Measurements from ENCODE around the gene PDCD2L. TPM values are rescaled to one million over a fixed set of nuclear protein-coding genes. Genes with fewer than 3 reads are reported as not detected.
"Not testable (repeated sequence)": the region's sequence is repeated elsewhere in the genome, so short reads cannot be mapped to it uniquely, and the experiment has no call there.

PDCD2L gene
- total RNA-seq, 6 experiments from 2014 or later, result 8.8 to 13.3 (median 12.0) TPM

DNA sequence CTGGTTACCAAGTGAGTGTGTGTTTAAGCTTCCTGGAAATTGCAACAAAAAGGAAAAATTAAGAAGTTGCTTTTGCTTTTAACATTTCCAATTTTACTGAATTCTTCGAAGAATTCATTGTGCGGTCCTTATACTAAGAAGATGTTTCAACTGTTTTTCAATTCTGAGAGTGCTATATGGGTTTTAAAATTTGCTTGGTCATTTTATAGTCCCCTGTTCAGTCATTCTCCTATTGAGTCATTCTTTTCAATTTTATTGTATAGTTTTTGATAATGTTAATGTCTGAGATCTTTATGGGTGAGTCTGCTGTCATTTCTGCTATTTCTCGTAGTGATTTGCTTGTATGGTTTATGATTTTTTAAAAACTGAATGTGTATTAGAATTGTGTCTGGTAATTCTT is 50.5 kb downstream of the PDCD2L start:
- H3K27ac Mint-ChIP-seq, result peak overlapping the region; percentile 3; the same call in 1 of the 2 replicates

DNA sequence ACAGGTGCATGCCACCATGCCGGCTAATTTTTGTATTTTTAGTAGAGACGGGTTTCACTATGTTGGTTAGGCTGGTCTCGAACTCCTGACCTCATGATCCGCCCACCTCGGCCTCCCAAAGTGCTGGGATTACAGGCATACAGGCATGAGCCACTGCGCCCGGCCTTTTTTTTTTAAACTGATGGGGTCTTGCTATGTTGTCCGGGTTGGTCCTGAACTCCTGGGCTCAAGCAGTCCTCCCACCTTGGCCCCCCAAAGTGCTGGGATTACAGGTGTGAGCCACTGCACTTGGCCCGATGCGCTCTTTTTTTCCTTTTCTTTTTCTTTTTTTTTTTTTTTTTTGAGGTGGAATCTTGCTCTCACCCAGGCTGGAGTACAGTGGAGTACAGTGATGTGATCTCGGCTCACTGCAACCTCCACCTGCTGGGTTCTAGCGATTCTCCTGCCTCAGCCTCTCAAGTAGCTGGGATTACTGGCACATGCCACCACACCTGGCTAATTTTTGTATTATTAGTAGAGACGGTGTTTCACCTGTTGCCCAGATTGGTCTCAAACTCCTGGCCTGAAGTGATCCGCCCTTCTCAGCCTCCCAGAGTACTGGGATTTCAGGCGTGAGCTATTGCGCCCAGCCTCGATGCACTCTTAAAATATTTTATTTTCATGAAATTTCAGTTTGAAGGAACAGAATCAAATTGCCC is 51.7 kb downstream of the PDCD2L start:
- not testable (repeated sequence) for H3K4me3 Mint-ChIP-seq; H3K27ac Mint-ChIP-seq; H3K9me3 Mint-ChIP-seq; DNase-seq; H3K27me3 Mint-ChIP-seq (ENCODE audit: insufficient read depth)
- Mint-ChIP-seq H3K36me3 (ENCODE audit: low read depth) (peaks cover 44% of the 10 kb centered on the region), H3K4me1 (ENCODE audit: low read depth) (peaks cover 47% of the 10 kb centered on the region)

More for the DNA sequence above, 50.5 kb downstream of the PDCD2L start:
- TF ChIP-seq, protein P1, sequence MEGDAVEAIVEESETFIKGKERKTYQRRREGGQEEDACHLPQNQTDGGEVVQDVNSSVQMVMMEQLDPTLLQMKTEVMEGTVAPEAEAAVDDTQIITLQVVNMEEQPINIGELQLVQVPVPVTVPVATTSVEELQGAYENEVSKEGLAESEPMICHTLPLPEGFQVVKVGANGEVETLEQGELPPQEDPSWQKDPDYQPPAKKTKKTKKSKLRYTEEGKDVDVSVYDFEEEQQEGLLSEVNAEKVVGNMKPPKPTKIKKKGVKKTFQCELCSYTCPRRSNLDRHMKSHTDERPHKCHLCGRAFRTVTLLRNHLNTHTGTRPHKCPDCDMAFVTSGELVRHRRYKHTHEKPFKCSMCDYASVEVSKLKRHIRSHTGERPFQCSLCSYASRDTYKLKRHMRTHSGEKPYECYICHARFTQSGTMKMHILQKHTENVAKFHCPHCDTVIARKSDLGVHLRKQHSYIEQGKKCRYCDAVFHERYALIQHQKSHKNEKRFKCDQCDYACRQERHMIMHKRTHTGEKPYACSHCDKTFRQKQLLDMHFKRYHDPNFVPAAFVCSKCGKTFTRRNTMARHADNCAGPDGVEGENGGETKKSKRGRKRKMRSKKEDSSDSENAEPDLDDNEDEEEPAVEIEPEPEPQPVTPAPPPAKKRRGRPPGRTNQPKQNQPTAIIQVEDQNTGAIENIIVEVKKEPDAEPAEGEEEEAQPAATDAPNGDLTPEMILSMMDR (IDR thresholded peaks at IDR 0.05), result no peak
- Mint-ChIP-seq H3K36me3 (ENCODE audit: low read depth) (peaks cover 31% of the 10 kb centered on the region), H3K4me1 (ENCODE audit: low read depth) (peaks cover 43% of the 10 kb centered on the region), H3K4me3 (no peak overlapping the region), H3K9me3 (no peaks in the 10 kb centered on the region), H3K27me3 (ENCODE audit: insufficient read depth) (no peaks in the 10 kb centered on the region; the same call in 1 of the 2 replicates)
- DNase-seq, result no peak

DNA sequence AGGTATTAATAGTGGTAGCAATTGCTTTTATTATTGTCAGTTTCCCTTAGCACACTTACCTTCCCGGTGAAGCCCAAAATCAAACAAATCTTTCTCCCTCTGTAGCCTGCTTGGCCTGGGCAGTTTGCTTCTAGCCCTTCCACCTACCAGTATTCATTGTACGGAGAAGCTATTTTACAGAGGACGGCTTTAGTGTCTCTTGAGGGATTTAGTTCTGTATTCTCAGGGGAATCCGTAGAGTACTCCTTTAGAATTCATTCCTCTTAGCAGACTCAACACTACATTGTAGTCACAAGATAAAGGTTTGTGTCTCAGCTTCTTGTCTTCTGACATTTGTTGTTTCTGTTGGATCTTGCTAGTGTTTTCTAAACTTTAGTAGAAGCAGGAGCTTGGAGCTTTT is 53.2 kb downstream of the PDCD2L start:
- H3K36me3 Mint-ChIP-seq (ENCODE audit: low read depth), result peaks cover 57% of the 10 kb centered on the region
- TF ChIP-seq, protein P1 (IDR thresholded peaks at IDR 0.05), result no peak

DNA sequence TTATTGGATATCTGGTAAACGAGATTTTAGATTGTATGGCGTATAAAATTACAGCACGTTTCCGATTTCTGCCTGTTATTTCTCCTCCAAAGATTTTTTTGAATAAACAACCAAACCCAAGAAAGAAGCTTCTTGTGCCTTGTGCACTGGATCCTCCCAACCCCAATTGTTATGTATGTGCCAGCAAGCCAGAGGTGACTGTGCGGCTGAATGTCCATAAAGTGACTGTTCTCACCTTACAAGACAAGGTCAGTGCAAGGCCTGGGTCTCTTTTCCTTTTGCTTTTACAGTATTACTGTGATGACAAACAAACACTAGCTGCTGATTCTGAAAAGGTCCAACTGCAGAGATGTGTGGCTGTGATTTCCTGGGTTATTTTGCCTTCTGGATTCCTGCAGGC is 54.5 kb downstream of the PDCD2L start:
- TF ChIP-seq, protein P1 (IDR thresholded peaks at IDR 0.05), result no peak
- H3K27ac Mint-ChIP-seq, result no peak overlapping the region
- DNase-seq, result no peak
- peaks cover 64% of the 10 kb centered on the region for H3K36me3 Mint-ChIP-seq (ENCODE audit: low read depth)
- no peaks in the 10 kb centered on the region for H3K9me3 Mint-ChIP-seq
- no peak overlapping the region for H3K4me3 Mint-ChIP-seq
- H3K27me3 Mint-ChIP-seq (ENCODE audit: insufficient read depth), result no peaks in the 10 kb centered on the region; the same call in 1 of the 2 replicates
- H3K4me1 Mint-ChIP-seq (ENCODE audit: low read depth), result peaks cover 38% of the 10 kb centered on the region

More for the DNA sequence above, 53.2 kb downstream of the PDCD2L start:
- Mint-ChIP-seq H3K27ac (peak overlapping the region; percentile 49; the same call in 1 of the 2 replicates), H3K4me1 (ENCODE audit: low read depth) (peaks cover 51% of the 10 kb centered on the region), H3K9me3 (no peaks in the 10 kb centered on the region), H3K4me3 (no peak overlapping the region), H3K27me3 (ENCODE audit: insufficient read depth) (no peaks in the 10 kb centered on the region; the same call in 1 of the 2 replicates)
- no peak for DNase-seq

DNA sequence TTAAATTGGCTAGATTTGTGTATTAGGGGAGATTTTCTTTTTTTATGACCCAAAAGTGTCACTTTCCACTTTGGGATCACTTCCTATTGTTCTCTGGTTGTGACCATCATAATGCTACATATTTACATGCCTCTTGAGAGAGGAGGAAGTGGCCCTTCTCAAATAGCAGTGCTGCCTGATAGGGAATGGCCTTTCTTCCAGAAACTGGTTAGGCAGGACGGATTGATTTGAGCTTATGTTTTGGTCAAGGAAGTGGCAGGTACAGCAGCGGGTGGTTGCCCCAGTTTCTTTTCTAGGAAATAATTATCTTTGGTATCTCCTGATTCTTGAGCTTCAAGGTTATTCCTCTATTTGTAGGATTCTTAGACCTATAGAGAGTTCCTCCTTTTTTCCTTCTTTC is 55.4 kb downstream of the PDCD2L start:
- no peak for DNase-seq
- TF ChIP-seq, protein P1 (IDR thresholded peaks at IDR 0.05), result no peak
- Mint-ChIP-seq H3K27ac (0 out of 2 replicates have a peak overlapping the region, but pooled peaks have one; percentile 1), H3K4me3 (no peak overlapping the region), H3K36me3 (ENCODE audit: low read depth) (peaks cover 59% of the 10 kb centered on the region), H3K9me3 (no peaks in the 10 kb centered on the region), H3K4me1 (ENCODE audit: low read depth) (peaks cover 29% of the 10 kb centered on the region), H3K27me3 (ENCODE audit: insufficient read depth) (no peaks in the 10 kb centered on the region; the same call in 1 of the 2 replicates)

DNA sequence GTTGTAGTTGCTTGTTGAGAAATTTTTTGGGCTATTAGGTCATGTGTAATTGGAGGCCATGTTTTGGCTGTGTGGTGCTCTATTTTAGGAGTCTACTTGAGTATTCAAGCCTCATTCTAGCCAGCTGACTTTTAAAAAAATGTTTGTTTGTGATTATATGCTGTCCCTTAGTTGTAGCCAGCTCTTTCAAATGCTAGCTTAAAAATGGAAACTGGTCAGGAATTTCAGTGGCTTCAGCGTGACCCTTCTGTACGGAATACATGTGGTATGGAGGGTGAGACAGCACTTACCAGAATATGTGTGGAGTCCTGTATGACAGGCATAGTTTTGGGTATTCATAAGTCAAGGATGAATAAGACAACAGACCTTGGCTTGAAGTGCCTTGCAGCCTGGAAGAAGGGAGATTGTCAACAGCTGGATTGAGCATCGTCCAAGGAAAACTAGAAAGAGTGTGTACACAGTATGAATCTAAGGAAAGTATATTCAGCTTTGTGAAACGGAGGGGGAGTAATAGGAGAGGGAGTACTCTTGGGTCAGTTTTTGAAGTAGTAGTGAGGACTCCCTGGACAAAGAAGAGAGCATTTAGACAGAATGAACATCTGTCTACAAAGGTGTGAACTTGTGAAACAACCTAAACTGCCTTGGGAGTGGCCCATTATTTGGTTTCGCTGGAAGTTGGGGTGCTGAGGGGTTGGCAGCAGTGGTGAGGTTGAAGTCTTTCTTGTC is 57.3 kb downstream of the PDCD2L start:
- TF ChIP-seq, protein P1 (IDR thresholded peaks at IDR 0.05), result no peak
- H3K4me1 Mint-ChIP-seq (ENCODE audit: low read depth), result peaks cover 26% of the 10 kb centered on the region
- H3K9me3 Mint-ChIP-seq, result no peaks in the 10 kb centered on the region
- no peaks in the 10 kb centered on the region; the same call in 1 of the 2 replicates for H3K27me3 Mint-ChIP-seq (ENCODE audit: insufficient read depth)
- peak; percentile 8 for DNase-seq
- peak overlapping the region; percentile 54 for H3K27ac Mint-ChIP-seq
- no peak overlapping the region for H3K4me3 Mint-ChIP-seq
- H3K36me3 Mint-ChIP-seq (ENCODE audit: low read depth), result peaks cover 61% of the 10 kb centered on the region

DNA sequence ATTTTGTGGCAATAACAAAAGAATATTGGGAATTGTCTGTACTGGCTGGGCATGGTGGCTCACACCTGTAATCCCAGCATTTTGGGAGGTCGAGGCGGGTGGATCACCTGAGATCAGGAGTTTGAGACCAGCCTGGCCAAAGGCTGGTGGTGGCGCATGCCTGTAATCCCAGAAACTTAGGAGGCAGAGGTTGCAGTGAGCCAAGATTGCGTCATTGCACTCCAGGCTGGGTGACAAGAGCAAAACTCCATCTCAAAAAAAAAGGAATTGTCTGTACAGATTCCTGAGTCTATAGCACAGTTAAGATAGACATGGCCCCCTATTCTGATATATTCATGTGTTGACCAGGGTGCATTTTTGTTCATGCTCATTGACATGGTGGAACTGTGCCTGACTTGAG is 60.6 kb downstream of the PDCD2L start:
- H3K36me3 Mint-ChIP-seq (ENCODE audit: low read depth), result peaks cover 56% of the 10 kb centered on the region
- not testable (repeated sequence) for H3K27me3 Mint-ChIP-seq (ENCODE audit: insufficient read depth); DNase-seq; H3K4me3 Mint-ChIP-seq; H3K9me3 Mint-ChIP-seq; H3K27ac Mint-ChIP-seq
- peaks cover 14% of the 10 kb centered on the region for H3K4me1 Mint-ChIP-seq (ENCODE audit: low read depth)
